ENCODE results near the gene XPO6. TPM values are rescaled to one million over a fixed set of nuclear protein-coding genes. Genes with fewer than 3 reads are reported as not detected.

Gene XPO6
- polyA plus RNA-seq, 1 donor from 2014 or later = 104 TPM

GRCh38 chr16:28086186-28087139, 125.3 kb downstream of the XPO6 start (continued):
- TF ChIP-seq EP300 (conservative IDR thresholded peaks at IDR 0.05; ENCODE audit: poor library complexity, severe bottlenecking) = no peak

GRCh38 chr16:28085389-28086171, 126.2 kb downstream of the XPO6 start:
- Histone ChIP-seq H3K4me3 (ENCODE audit: low read length) (no peak overlapping the region), H3K9me3 (ENCODE audit: low read length) (no peaks in the 10 kb centered on the region), H2AFZ (ENCODE audit: low read depth, low read length) (no peak overlapping the region), H3K36me3 (ENCODE audit: insufficient read depth, low read length) (no peaks in the 10 kb centered on the region), H3K4me2 (ENCODE audit: low read length) (no peak overlapping the region), H3K9ac (ENCODE audit: low read length) (no peak overlapping the region), H3K27ac (ENCODE audit: low read length) (no peak overlapping the region), H4K20me1 (ENCODE audit: insufficient read depth) (no peaks in the 10 kb centered on the region), H3K27me3 (ENCODE audit: insufficient read depth, low read depth, low read length) (no peaks in the 10 kb centered on the region), H3K79me2 (replicated peaks; ENCODE audit: insufficient read depth, low read length) (no peaks in the 10 kb centered on the region), H3F3A (ENCODE audit: insufficient read depth, low read length, poor library complexity, severe bottlenecking) (no peaks in the 10 kb centered on the region), H3K9me2 (ENCODE audit: insufficient read depth, low read length) (no peaks in the 10 kb centered on the region)
- TF ChIP-seq RAD21 (conservative IDR thresholded peaks at IDR 0.05) (no peak), TAF1 (IDR thresholded peaks at IDR 0.05; ENCODE audit: low read depth) (no peak), EP300 (conservative IDR thresholded peaks at IDR 0.05; ENCODE audit: poor library complexity, severe bottlenecking) (no peak), EZH2 (IDR thresholded peaks at IDR 0.05; ENCODE audit: borderline replicate concordance, insufficient read depth, low read length, poor library complexity, severe bottlenecking) (no peak), SMC3 (conservative IDR thresholded peaks at IDR 0.05; ENCODE audit: poor library complexity) (no peak), MXI1 (conservative IDR thresholded peaks at IDR 0.05; ENCODE audit: poor library complexity, severe bottlenecking) (no peak), CTCF (IDR thresholded peaks at IDR 0.05; ENCODE audit: poor library complexity, severe bottlenecking) (no peak), REST (IDR thresholded peaks at IDR 0.05; ENCODE audit: borderline replicate concordance) (no peak), POLR2AphosphoS5 (IDR thresholded peaks at IDR 0.05) (no peak)
